Liver (tissue), 9 donors: Measurements from ENCODE around the gene GRWD1. TPM values are rescaled to one million over a fixed set of nuclear protein-coding genes. Genes with fewer than 3 reads are reported as not detected.

Source experiments
- DNase-seq: peaks from one replicate; pipeline ENCODE4 v3.0.0-alpha.2; 2017; ENCODE audit warnings: low spot score
- H3K27ac ChIP-seq, 2 donors: one replicate each; pipeline ENCODE4 v1.7.0; 2013; ENCODE audit warnings: inconsistent platforms in 2 of 2, low read length in 2 of 2, control low read depth in 1 of 2, low read depth in 1 of 2, mild to moderate bottlenecking in 1 of 2
- H3K27me3 ChIP-seq, 4 donors: one replicate each; pipeline versions ENCODE4 v1.6.1 to v1.7.0; 2013; ENCODE audit warnings: low read length in 3 of 4, inconsistent platforms in 1 of 4, mild to moderate bottlenecking in 1 of 4, moderate library complexity in 1 of 4; ENCODE audit not compliant: control insufficient read depth in 4 of 4, insufficient read depth in 4 of 4
- H3K36me3 ChIP-seq, 4 donors: one replicate each; pipeline versions ENCODE4 v1.6.1 to v1.7.0; 2013; ENCODE audit warnings: low read length in 3 of 4, mild to moderate bottlenecking in 3 of 4, low read depth in 1 of 4, moderate library complexity in 1 of 4; ENCODE audit not compliant: control insufficient read depth in 4 of 4, insufficient read depth in 3 of 4
- H3K4me1 ChIP-seq, 4 donors: one replicate each; pipeline versions ENCODE4 v1.6.1 to v1.7.0; 2013; ENCODE audit warnings: low read length in 3 of 4, mild to moderate bottlenecking in 3 of 4, moderate library complexity in 1 of 4; ENCODE audit not compliant: control insufficient read depth in 4 of 4, insufficient read depth in 4 of 4
- H3K4me3 ChIP-seq, 3 donors: one replicate each; pipeline versions ENCODE4 v1.6.1 to v1.7.0; 2013; ENCODE audit warnings: low read length in 3 of 3, control low read depth in 1 of 3, low read depth in 1 of 3, mild to moderate bottlenecking in 1 of 3
- H3K9ac ChIP-seq, 2 donors: one replicate each; pipeline ENCODE4 v1.7.0; 2013; ENCODE audit warnings: low read length in 2 of 2, mild to moderate bottlenecking in 2 of 2, moderate library complexity in 2 of 2, control low read depth in 1 of 2, low read depth in 1 of 2
- H3K9me3 ChIP-seq, 4 donors: one replicate each; pipeline versions ENCODE4 v1.6.1 to v1.7.0; 2013; ENCODE audit warnings: low read length in 3 of 4; ENCODE audit not compliant: control insufficient read depth in 4 of 4
- ATF3 ChIP-seq: IDR thresholded peaks from 2 replicates; pipeline ENCODE4 v1.6.1; 2016; ENCODE audit warnings: antibody characterized with exemption
- CTCF ChIP-seq: fragments of 150-350 bp; IDR thresholded peaks from 2 replicates; pipeline ENCODE4 v1.5.1; 2017; ENCODE audit warnings: improper control_type of control experiment, low read depth, low read length; ENCODE audit not compliant: missing input control
- EGR1 ChIP-seq, 2 donors: IDR thresholded peaks; 2 replicates each; pipeline ENCODE4 v1.6.1; 2016 to 2018; ENCODE audit warnings: antibody characterized with exemption in 2 of 2, low read depth in 2 of 2
- FOXA1 ChIP-seq: IDR thresholded peaks from 2 replicates; pipeline ENCODE4 v1.6.1; 2016; ENCODE audit warnings: antibody characterized with exemption
- FOXA2 ChIP-seq: IDR thresholded peaks from 2 replicates; pipeline ENCODE4 v1.6.1; 2016; ENCODE audit warnings: antibody characterized with exemption
- GABPA ChIP-seq, 2 donors: IDR thresholded peaks in 1 of 2; conservative IDR thresholded peaks in 1 of 2; 2 replicates each; pipeline ENCODE4 v1.6.1; 2016; ENCODE audit warnings: antibody characterized with exemption in 2 of 2, mild to moderate bottlenecking in 1 of 2, moderate library complexity in 1 of 2
- HNF4A ChIP-seq, 2 donors: conservative IDR thresholded peaks; 2 replicates each; pipeline ENCODE4 v1.6.1; 2016; ENCODE audit warnings: antibody characterized with exemption in 2 of 2, mild to moderate bottlenecking in 2 of 2
- HNF4G ChIP-seq: IDR thresholded peaks from 2 replicates; pipeline ENCODE4 v1.6.1; 2016; ENCODE audit warnings: antibody characterized with exemption
- JUND ChIP-seq, 2 donors: IDR thresholded peaks; 2 replicates each; pipeline ENCODE4 v1.6.1; 2016; ENCODE audit warnings: antibody characterized with exemption in 2 of 2
- NR2F2 ChIP-seq: IDR thresholded peaks from 2 replicates; pipeline ENCODE4 v1.6.1; 2016; ENCODE audit warnings: antibody characterized with exemption
- RAD21 ChIP-seq, 2 donors: IDR thresholded peaks; 2 replicates each; pipeline ENCODE4 v1.6.1; 2016; ENCODE audit warnings: antibody characterized with exemption in 2 of 2, mild to moderate bottlenecking in 2 of 2
- RXRA ChIP-seq, 2 donors: IDR thresholded peaks; 2 replicates each; pipeline ENCODE4 v1.6.1; 2017 to 2018; ENCODE audit warnings: antibody characterized with exemption in 2 of 2, mild to moderate bottlenecking in 1 of 2
- SP1 ChIP-seq: IDR thresholded peaks from 2 replicates; pipeline ENCODE4 v1.6.1; 2018; ENCODE audit warnings: antibody characterized with exemption, mild to moderate bottlenecking
- TAF1 ChIP-seq: conservative IDR thresholded peaks from 2 replicates; pipeline ENCODE4 v1.6.1; 2016; ENCODE audit warnings: antibody characterized with exemption, mild to moderate bottlenecking
- YY1 ChIP-seq: IDR thresholded peaks from 2 replicates; pipeline ENCODE4 v1.6.1; 2016; ENCODE audit warnings: antibody characterized with exemption, mild to moderate bottlenecking
- WGBS: extraction: QIAGEN DNeasy Blood & Tissue Kit; methylation state at CpG from one replicate; pipeline ENCODE4 v1.1.7; 2013; 5-methylcytosine and 5-hydroxymethylcytosine counted together
- polyA plus RNA-seq, 2 donors: library from polyadenylated mRNA; stranded (reverse) in 1 of 2; unstranded in 1 of 2; fragments of 200-250 nt in 1 of 2; fragments of >200 nt in 1 of 2; fragmentation: Nextera tagmentation in 1 of 2; extraction: Ambion mirVana in 1 of 2; gene quantifications; one replicate each; pipeline versions ENCODE4 v1.2.1 to v1.2.3, GENCODE V29; 2013 to 2015
- total RNA-seq, 2 donors: library from RNA; depleted of rRNA; stranded (reverse); fragments of >200 nt; gene quantifications; one replicate each; pipeline ENCODE4 v1.2.3, GENCODE V29; 2014
- TF ChIP-seq, protein P1 (sequence below): IDR thresholded peaks from 2 replicates; pipeline ENCODE4 v1.6.1; 2016; ENCODE audit warnings: antibody characterized with exemption, mild to moderate bottlenecking
- TF ChIP-seq, protein P2 (sequence below): IDR thresholded peaks from 2 replicates; pipeline ENCODE4 v1.6.1; 2016; ENCODE audit warnings: antibody characterized with exemption
- TF ChIP-seq, protein P3 (sequence below): IDR thresholded peaks from 2 replicates; pipeline ENCODE4 v1.6.1; 2016; ENCODE audit warnings: antibody characterized with exemption
- donor health status: healthy.
- donor health status: healthy.
- donor health status: healthy.
- donor health status: healthy.
- donor health status: healthy.

The GRWD1 gene
- total and polyA plus RNA-seq, 4 donors: 7.1 to 31.7 (median 15.3) TPM

DNA sequence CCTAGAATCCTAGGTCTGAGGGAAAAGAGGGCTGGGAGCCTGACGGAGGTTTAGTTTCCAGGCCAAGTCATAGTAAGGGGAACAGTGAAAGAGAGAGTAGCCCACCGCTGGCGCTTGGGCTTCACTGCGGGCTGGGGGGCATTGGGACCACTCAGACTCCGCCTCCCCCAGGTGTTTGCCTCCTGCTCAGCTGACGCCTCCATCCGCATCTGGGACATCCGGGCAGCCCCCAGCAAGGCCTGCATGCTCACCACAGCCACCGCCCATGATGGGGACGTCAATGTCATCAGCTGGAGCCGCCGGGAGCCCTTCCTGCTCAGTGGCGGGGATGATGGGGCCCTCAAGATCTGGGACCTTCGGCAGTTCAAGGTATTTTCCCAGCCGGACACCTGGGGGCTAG lies 5.1 kb downstream of the GRWD1 start (continued):
- TF ChIP-seq JUND (IDR thresholded peaks at IDR 0.05) (no peak), FOXA1 (no peak), TAF1 (no peak)

GRCh38 chr19:48451624-48452023 lies 5.8 kb downstream of the GRWD1 start:
- TF ChIP-seq, protein P1, sequence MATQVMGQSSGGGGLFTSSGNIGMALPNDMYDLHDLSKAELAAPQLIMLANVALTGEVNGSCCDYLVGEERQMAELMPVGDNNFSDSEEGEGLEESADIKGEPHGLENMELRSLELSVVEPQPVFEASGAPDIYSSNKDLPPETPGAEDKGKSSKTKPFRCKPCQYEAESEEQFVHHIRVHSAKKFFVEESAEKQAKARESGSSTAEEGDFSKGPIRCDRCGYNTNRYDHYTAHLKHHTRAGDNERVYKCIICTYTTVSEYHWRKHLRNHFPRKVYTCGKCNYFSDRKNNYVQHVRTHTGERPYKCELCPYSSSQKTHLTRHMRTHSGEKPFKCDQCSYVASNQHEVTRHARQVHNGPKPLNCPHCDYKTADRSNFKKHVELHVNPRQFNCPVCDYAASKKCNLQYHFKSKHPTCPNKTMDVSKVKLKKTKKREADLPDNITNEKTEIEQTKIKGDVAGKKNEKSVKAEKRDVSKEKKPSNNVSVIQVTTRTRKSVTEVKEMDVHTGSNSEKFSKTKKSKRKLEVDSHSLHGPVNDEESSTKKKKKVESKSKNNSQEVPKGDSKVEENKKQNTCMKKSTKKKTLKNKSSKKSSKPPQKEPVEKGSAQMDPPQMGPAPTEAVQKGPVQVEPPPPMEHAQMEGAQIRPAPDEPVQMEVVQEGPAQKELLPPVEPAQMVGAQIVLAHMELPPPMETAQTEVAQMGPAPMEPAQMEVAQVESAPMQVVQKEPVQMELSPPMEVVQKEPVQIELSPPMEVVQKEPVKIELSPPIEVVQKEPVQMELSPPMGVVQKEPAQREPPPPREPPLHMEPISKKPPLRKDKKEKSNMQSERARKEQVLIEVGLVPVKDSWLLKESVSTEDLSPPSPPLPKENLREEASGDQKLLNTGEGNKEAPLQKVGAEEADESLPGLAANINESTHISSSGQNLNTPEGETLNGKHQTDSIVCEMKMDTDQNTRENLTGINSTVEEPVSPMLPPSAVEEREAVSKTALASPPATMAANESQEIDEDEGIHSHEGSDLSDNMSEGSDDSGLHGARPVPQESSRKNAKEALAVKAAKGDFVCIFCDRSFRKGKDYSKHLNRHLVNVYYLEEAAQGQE: no peak
- no peak for TF ChIP-seq FOXA1
- no peak for TF ChIP-seq CTCF
- TF ChIP-seq SP1: no peak
- no peak for TF ChIP-seq NR2F2
- no peak for TF ChIP-seq GABPA (IDR thresholded peaks at IDR 0.05 in 1 of 2, conservative IDR thresholded peaks at IDR 0.05 in 1 of 2)
- no peak for TF ChIP-seq ATF3
- no peak for TF ChIP-seq EGR1 (IDR thresholded peaks at IDR 0.05; ENCODE audit: low read depth in 2 of 2)
- no peak for TF ChIP-seq RXRA (IDR thresholded peaks at IDR 0.05)
- no peak for TF ChIP-seq YY1
- TF ChIP-seq HNF4G: no peak
- no peak for TF ChIP-seq TAF1
- no peak for TF ChIP-seq RAD21 (IDR thresholded peaks at IDR 0.05)
- TF ChIP-seq HNF4A (conservative IDR thresholded peaks at IDR 0.05): no peak
- TF ChIP-seq, protein P2, sequence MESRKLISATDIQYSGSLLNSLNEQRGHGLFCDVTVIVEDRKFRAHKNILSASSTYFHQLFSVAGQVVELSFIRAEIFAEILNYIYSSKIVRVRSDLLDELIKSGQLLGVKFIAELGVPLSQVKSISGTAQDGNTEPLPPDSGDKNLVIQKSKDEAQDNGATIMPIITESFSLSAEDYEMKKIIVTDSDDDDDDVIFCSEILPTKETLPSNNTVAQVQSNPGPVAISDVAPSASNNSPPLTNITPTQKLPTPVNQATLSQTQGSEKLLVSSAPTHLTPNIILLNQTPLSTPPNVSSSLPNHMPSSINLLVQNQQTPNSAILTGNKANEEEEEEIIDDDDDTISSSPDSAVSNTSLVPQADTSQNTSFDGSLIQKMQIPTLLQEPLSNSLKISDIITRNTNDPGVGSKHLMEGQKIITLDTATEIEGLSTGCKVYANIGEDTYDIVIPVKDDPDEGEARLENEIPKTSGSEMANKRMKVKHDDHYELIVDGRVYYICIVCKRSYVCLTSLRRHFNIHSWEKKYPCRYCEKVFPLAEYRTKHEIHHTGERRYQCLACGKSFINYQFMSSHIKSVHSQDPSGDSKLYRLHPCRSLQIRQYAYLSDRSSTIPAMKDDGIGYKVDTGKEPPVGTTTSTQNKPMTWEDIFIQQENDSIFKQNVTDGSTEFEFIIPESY: no peak
- TF ChIP-seq FOXA2: no peak
- TF ChIP-seq, protein P3, sequence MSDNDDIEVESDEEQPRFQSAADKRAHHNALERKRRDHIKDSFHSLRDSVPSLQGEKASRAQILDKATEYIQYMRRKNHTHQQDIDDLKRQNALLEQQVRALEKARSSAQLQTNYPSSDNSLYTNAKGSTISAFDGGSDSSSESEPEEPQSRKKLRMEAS: no peak
- no peak for TF ChIP-seq JUND (IDR thresholded peaks at IDR 0.05)
- DNase-seq: no peak
- peaks cover 23 to 71% (median 33%) of the 10 kb centered on the region in 4 donors for H3K36me3 ChIP-seq
- no peak overlapping the region for H3K9ac ChIP-seq
- H3K27ac ChIP-seq: no peak overlapping the region
- H3K27me3 ChIP-seq: no peaks in the 10 kb centered on the region
- peaks cover 0 to 7% (median 6%) of the 10 kb centered on the region in 4 donors for H3K4me1 ChIP-seq
- no peak overlapping the region for H3K4me3 ChIP-seq
- WGBS: 96% methylated on average over 12 of the region's 12 CpGs
- no peaks in the 10 kb centered on the region for H3K9me3 ChIP-seq
